Right lobe of liver (tissue), 6 donors: ENCODE results near the gene TNFRSF21. TPM values are rescaled to one million over a fixed set of nuclear protein-coding genes. Genes with fewer than 3 reads are reported as not detected.

Experiments used
- ATAC-seq, 4 donors: fragments of 200-7000 bp; cut with Tn5 transposase; one replicate each; pipeline ENCODE4 v1.9.1; 2020; ENCODE audit warnings: mild to moderate bottlenecking in 4 of 4, moderate library complexity in 4 of 4
- DNase-seq, 3 donors: peaks; one replicate each; pipeline ENCODE4 v3.0.0-alpha.2; 2020
- H3K27ac ChIP-seq, 3 donors: fragments of 200-600 bp; one replicate each; pipeline ENCODE4 v1.8.0; 2022
- H3K27me3 ChIP-seq, 2 donors: fragments of 200-600 bp; one replicate each; pipeline ENCODE4 v1.8.0; 2022
- H3K36me3 ChIP-seq, 4 donors: fragments of 200-600 bp; sonication (generic) in 1 of 4; one replicate each; pipeline versions ENCODE4 v1.5.1 to v1.8.0; 2017 to 2022; ENCODE audit warnings: control low read depth in 1 of 4
- H3K4me1 ChIP-seq, 4 donors: fragments of 200-600 bp; sonication (generic) in 1 of 4; one replicate each; pipeline versions ENCODE4 v1.5.1 to v1.8.0; 2017 to 2022; ENCODE audit warnings: control low read depth in 1 of 4
- H3K4me3 ChIP-seq, 3 donors: fragments of 200-600 bp; one replicate each; pipeline ENCODE4 v1.8.0; 2022
- H3K9me3 ChIP-seq, 4 donors: fragments of 200-600 bp; sonication (generic) in 1 of 4; one replicate each; pipeline versions ENCODE4 v1.5.1 to v1.8.0; 2017 to 2022; ENCODE audit warnings: control low read depth in 1 of 4
- CTCF ChIP-seq, 4 donors: fragments of 200-600 bp in 3 of 4; fragments of 450-650 bp in 1 of 4; IDR thresholded peaks; one replicate each; pipeline versions ENCODE4 v1.5.1 to v1.8.0; 2016 to 2022; ENCODE audit warnings: antibody characterized with exemption in 4 of 4, mild to moderate bottlenecking in 2 of 4
- POLR2A ChIP-seq: fragments of 450-650 bp; IDR thresholded peaks from one replicate; pipeline ENCODE4 v1.6.1; 2017; ENCODE audit warnings: antibody characterized with exemption, mild to moderate bottlenecking
- WGBS: methylation state at CpG from one replicate; pipeline ENCODE4 v1.1.6; 2018; ENCODE audit warnings: low coverage, low lambda C conversion rate; ENCODE audit not compliant: insufficient coverage; ENCODE audit errors: missing lambda C conversion rate; 5-methylcytosine and 5-hydroxymethylcytosine counted together
- intact Hi-C, 2 donors: fragments of 100-400 bp; cut with DNase I; formaldehyde crosslinking; loops; one replicate each; pipeline versions ENCODE4 v1.11.2 to v1.14.1; 2022
- total RNA-seq, 6 experiments: library from RNA; depleted of rRNA in 2 of 6; stranded (reverse); fragments of >200 nt in 2 of 6; fragmentation: NEBNext Ultra II Directional in 3 of 6; extraction: Animal tissue kit (Norgen Biotek cat#: 25700) in 3 of 6; gene quantifications; one replicate each; pipeline versions ENCODE4 v1.1.0 to v1.2.4, GENCODE V29; 2016 to 2023
- donor health status: DM: no; HTN: yes; CAD: no.
- donor health status: DM: no; HTN: no; CAD: no.
- donor health status: DM: no; HTN: no; CAD: no.
- donor health status: DM: no; HTN: yes; CAD: no.
- donor health status: DM: no; HTN: yes; CAD: no.

The TNFRSF21 gene
- total RNA-seq, 6 experiments from 2014 or later = 1.9 to 7.9 (median 5.3) TPM

- Histone ChIP-seq H3K27ac (no peak overlapping the region), H3K27me3 (no peaks in the 10 kb centered on the region), H3K36me3 (no peaks in the 10 kb centered on the region), H3K4me3 (no peak overlapping the region), H3K4me1 (no peaks in the 10 kb centered on the region), H3K9me3 (peaks cover 0 to 4% (median 0%) of the 10 kb centered on the region in 4 donors)
- ATAC-seq (no peak), DNase-seq (no peak)
- 83% methylated on average over 4 of the region's 4 CpGs for WGBS
- TF ChIP-seq POLR2A (no peak), CTCF (IDR thresholded peaks at IDR 0.05) (no peak)
- intact Hi-C loops = no loop called here
Observed at GRCh38 chr6:47294990-47295389, 14.7 kb downstream of the TNFRSF21 start.

GRCh38 chr6:47292944-47293343 is 16.8 kb downstream of the TNFRSF21 start:
- no peaks in the 10 kb centered on the region for H3K36me3 ChIP-seq
- peaks cover 0 to 4% (median 0%) of the 10 kb centered on the region in 4 donors for H3K9me3 ChIP-seq
- intact Hi-C loops = no loop called here
- DNase-seq (no peak), ATAC-seq (no peak)
- TF ChIP-seq POLR2A = no peak
- TF ChIP-seq CTCF (IDR thresholded peaks at IDR 0.05) = no peak
- no peaks in the 10 kb centered on the region for H3K4me1 ChIP-seq
- WGBS = 34% methylated on average over 2 of the region's 2 CpGs
- no peaks in the 10 kb centered on the region for H3K27me3 ChIP-seq
- no peak overlapping the region for H3K27ac ChIP-seq
- no peak overlapping the region for H3K4me3 ChIP-seq

GRCh38 chr6:47292027-47292426 is 17.7 kb downstream of the TNFRSF21 start:
- H3K4me1 ChIP-seq = no peaks in the 10 kb centered on the region
- no peaks in the 10 kb centered on the region for H3K36me3 ChIP-seq
- H3K27me3 ChIP-seq = no peaks in the 10 kb centered on the region
- WGBS = 94% methylated on average over 4 of the region's 4 CpGs
- DNase-seq (no peak), ATAC-seq (no peak)
- peaks cover 0 to 4% (median 0%) of the 10 kb centered on the region in 4 donors for H3K9me3 ChIP-seq
- TF ChIP-seq POLR2A = no peak
- TF ChIP-seq CTCF (IDR thresholded peaks at IDR 0.05) = no peak
- no peak overlapping the region for H3K27ac ChIP-seq
- H3K4me3 ChIP-seq = no peak overlapping the region
- intact Hi-C loops = no loop called here

- TF ChIP-seq POLR2A = no peak
Observed at GRCh38 chr6:47290124-47290834, 19.4 kb downstream of the TNFRSF21 start.

GRCh38 chr6:47288267-47289090 is 21.2 kb downstream of the TNFRSF21 start:
- Histone ChIP-seq H3K4me3 (no peak overlapping the region), H3K4me1 (no peaks in the 10 kb centered on the region), H3K27me3 (no peaks in the 10 kb centered on the region), H3K9me3 (peaks cover 0 to 4% (median 0%) of the 10 kb centered on the region in 4 donors), H3K36me3 (no peaks in the 10 kb centered on the region), H3K27ac (no peak overlapping the region)
- DNase-seq = no peak
- intact Hi-C loops = no loop called here
- TF ChIP-seq POLR2A (no peak), CTCF (IDR thresholded peaks at IDR 0.05) (no peak)
- ATAC-seq = no peak
- WGBS = 54% methylated on average over 7 of the region's 7 CpGs

More at GRCh38 chr6:47290124-47290834, 19.4 kb downstream of the TNFRSF21 start:
- no peaks in the 10 kb centered on the region for H3K27me3 ChIP-seq
- intact Hi-C loops = no loop called here
- DNase-seq (no peak), ATAC-seq (no peak)
- 87% methylated on average over 7 of the region's 7 CpGs for WGBS
- peaks cover 0 to 4% (median 0%) of the 10 kb centered on the region in 4 donors for H3K9me3 ChIP-seq
- H3K4me1 ChIP-seq = no peaks in the 10 kb centered on the region
- H3K27ac ChIP-seq = no peak overlapping the region
- no peak overlapping the region for H3K4me3 ChIP-seq
- no peaks in the 10 kb centered on the region for H3K36me3 ChIP-seq
